Measurements from ENCODE around the gene SIDT2. TPM values are rescaled to one million over a fixed set of nuclear protein-coding genes. Genes with fewer than 3 reads are reported as not detected.

SIDT2 gene
- total RNA-seq, 1 experiment from 2014 or later: 27.6 TPM

- TF ChIP-seq ZNF425 (CRISPR knock-in tag; conservative IDR thresholded peaks at IDR 0.05) (no peak), ZNF396 (CRISPR knock-in tag; IDR thresholded peaks at IDR 0.05; ENCODE audit: borderline replicate concordance) (no peak), RORB (CRISPR knock-in tag; IDR thresholded peaks at IDR 0.05) (no peak), OVOL2 (CRISPR knock-in tag; IDR thresholded peaks at IDR 0.05; ENCODE audit: borderline replicate concordance) (no peak), ESRRA (CRISPR knock-in tag; IDR thresholded peaks at IDR 0.05; ENCODE audit: borderline replicate concordance) (no peak), NFATC4 (CRISPR knock-in tag; IDR thresholded peaks at IDR 0.05) (peak; percentile 63; the same call in 1 of the 2 replicates), ARID4B (CRISPR knock-in tag; IDR thresholded peaks at IDR 0.05; ENCODE audit: borderline replicate concordance) (no peak), ATF2 (CRISPR knock-in tag; IDR thresholded peaks at IDR 0.05; ENCODE audit: borderline replicate concordance, low read depth) (no peak), HMGA2 (CRISPR knock-in tag; IDR thresholded peaks at IDR 0.05) (no peak), MYBL2 (CRISPR knock-in tag; IDR thresholded peaks at IDR 0.05) (no peak), ZNF138 (CRISPR knock-in tag; conservative IDR thresholded peaks at IDR 0.05) (no peak), FOXP4 (CRISPR knock-in tag; IDR thresholded peaks at IDR 0.05) (no peak), ELF4 (CRISPR knock-in tag; IDR thresholded peaks at IDR 0.05; ENCODE audit: low read depth) (no peak), CTCF (IDR thresholded peaks at IDR 0.05) (peak; percentile 47), ETV6 (CRISPR knock-in tag; IDR thresholded peaks at IDR 0.05) (0 out of 2 replicates have a peak, but pooled peaks have one; percentile 42), EMX1 (CRISPR knock-in tag; IDR thresholded peaks at IDR 0.05) (no peak)
- TF ChIP-seq, protein P1, sequence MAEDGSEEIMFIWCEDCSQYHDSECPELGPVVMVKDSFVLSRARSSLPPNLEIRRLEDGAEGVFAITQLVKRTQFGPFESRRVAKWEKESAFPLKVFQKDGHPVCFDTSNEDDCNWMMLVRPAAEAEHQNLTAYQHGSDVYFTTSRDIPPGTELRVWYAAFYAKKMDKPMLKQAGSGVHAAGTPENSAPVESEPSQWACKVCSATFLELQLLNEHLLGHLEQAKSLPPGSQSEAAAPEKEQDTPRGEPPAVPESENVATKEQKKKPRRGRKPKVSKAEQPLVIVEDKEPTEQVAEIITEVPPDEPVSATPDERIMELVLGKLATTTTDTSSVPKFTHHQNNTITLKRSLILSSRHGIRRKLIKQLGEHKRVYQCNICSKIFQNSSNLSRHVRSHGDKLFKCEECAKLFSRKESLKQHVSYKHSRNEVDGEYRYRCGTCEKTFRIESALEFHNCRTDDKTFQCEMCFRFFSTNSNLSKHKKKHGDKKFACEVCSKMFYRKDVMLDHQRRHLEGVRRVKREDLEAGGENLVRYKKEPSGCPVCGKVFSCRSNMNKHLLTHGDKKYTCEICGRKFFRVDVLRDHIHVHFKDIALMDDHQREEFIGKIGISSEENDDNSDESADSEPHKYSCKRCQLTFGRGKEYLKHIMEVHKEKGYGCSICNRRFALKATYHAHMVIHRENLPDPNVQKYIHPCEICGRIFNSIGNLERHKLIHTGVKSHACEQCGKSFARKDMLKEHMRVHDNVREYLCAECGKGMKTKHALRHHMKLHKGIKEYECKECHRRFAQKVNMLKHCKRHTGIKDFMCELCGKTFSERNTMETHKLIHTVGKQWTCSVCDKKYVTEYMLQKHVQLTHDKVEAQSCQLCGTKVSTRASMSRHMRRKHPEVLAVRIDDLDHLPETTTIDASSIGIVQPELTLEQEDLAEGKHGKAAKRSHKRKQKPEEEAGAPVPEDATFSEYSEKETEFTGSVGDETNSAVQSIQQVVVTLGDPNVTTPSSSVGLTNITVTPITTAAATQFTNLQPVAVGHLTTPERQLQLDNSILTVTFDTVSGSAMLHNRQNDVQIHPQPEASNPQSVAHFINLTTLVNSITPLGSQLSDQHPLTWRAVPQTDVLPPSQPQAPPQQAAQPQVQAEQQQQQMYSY (CRISPR knock-in tag; IDR thresholded peaks at IDR 0.05): no peak
- TF ChIP-seq, protein P2, sequence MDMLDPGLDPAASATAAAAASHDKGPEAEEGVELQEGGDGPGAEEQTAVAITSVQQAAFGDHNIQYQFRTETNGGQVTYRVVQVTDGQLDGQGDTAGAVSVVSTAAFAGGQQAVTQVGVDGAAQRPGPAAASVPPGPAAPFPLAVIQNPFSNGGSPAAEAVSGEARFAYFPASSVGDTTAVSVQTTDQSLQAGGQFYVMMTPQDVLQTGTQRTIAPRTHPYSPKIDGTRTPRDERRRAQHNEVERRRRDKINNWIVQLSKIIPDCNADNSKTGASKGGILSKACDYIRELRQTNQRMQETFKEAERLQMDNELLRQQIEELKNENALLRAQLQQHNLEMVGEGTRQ (CRISPR knock-in tag; IDR thresholded peaks at IDR 0.05): no peak
- TF ChIP-seq, protein P3, sequence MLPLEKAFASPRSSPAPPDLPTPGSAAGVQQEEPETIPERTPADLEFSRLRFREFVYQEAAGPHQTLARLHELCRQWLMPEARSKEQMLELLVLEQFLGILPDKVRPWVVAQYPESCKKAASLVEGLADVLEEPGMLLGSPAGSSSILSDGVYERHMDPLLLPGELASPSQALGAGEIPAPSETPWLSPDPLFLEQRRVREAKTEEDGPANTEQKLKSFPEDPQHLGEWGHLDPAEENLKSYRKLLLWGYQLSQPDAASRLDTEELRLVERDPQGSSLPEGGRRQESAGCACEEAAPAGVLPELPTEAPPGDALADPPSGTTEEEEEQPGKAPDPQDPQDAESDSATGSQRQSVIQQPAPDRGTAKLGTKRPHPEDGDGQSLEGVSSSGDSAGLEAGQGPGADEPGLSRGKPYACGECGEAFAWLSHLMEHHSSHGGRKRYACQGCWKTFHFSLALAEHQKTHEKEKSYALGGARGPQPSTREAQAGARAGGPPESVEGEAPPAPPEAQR (CRISPR knock-in tag; IDR thresholded peaks at IDR 0.05): no peak
These were observed 19.2 kb downstream of the SIDT2 start (continued) for GRCh38 chr11:117197516-117198456.

All from WTC11 (cell line).